ENCODE data around the gene ZNF544.
A peak's percentile ranks its signal among the peaks of the same experiment; 100 is the strongest.

ZNF544 gene

DNA sequence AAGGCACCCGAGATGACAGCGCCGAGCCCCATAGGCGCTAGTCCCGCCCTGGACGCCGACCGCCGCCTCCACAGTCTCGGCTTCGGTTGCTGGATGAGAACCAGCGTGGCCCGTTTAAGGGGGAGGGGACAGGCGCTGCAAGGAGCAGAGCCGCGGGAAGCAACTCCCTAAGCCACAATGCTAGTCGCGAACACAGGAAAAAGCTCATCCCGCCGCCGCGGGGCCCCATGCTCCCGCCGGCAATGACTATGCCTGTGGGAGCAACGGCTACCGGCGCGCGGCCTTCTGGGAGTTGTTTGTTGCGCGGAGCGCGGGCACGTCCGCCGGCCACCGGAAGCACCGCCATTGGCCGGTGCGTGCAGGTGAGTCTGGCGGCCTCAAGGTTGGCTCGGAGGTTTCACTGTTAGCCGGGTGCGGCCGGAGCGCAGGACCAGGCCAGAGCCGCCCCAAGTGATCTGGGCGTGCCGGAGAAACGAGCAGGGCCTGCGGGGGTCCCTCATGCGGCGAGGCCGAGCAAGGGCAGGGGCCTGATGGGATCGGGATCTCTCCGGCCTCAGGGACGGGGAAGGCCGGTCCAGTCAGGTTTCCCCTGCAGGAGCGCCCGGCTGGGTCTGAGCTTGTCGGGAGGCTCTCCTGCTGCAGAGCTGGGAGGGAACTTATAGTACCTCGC, at the start of gene ZNF544:
ZNF544 (plus strand) TSS at position 330 of the 670 bp plus-strand sequence. CDS start 15,110 bp downstream, outside the sequence.
- peak within 1 kb of the TSS; percentile 72 for H3K4me3 ChIP-seq (replicated peaks; ENCODE audit: low read depth, low read length)
- DNase-seq (ENCODE audit: extremely low read depth, low read depth), result peak; percentile 19
- TF ChIP-seq, protein P1, sequence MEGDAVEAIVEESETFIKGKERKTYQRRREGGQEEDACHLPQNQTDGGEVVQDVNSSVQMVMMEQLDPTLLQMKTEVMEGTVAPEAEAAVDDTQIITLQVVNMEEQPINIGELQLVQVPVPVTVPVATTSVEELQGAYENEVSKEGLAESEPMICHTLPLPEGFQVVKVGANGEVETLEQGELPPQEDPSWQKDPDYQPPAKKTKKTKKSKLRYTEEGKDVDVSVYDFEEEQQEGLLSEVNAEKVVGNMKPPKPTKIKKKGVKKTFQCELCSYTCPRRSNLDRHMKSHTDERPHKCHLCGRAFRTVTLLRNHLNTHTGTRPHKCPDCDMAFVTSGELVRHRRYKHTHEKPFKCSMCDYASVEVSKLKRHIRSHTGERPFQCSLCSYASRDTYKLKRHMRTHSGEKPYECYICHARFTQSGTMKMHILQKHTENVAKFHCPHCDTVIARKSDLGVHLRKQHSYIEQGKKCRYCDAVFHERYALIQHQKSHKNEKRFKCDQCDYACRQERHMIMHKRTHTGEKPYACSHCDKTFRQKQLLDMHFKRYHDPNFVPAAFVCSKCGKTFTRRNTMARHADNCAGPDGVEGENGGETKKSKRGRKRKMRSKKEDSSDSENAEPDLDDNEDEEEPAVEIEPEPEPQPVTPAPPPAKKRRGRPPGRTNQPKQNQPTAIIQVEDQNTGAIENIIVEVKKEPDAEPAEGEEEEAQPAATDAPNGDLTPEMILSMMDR (IDR thresholded peaks at IDR 0.05; ENCODE audit: low read depth, low read length, missing control alignments), result peak; percentile 11

DNA sequence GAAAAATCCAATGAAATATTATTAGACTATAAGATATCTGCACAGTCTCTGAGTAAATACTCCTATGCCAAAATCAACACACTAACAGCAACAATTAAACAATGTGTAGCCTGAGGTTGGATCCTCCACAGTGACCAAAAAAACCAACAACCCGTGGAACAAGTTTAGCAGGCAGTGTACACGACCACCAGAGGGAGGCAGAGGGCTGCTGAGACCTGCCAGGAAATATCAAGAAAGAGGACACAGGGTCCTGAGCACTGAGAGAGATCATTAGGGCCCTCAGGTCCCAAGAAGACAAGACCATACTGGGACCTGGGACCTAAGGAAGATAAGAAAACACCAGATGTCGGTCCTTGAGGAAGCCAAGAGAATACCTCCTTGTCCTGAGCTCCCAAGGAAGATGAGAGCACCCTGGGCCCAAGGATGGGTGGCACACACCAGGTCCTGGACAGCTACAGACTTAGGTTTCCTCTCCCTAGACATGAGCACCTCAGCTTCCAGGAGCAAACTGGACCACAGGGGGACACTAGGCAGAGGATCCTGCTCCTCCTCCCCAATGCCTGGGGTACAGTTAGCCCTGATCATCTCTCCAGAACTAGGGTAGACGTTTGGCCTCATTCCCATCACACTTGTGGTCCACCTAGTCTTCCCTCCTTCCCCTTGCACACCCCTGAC, 46.7 kb upstream of the ZNF544 start:
- H3K4me3 ChIP-seq (replicated peaks; ENCODE audit: low read depth, low read length), result peak overlapping the region; percentile 80
- no peak for DNase-seq (ENCODE audit: extremely low read depth, low read depth)
- TF ChIP-seq, protein P1 (IDR thresholded peaks at IDR 0.05; ENCODE audit: low read depth, low read length, missing control alignments), result peak; percentile 60

DNA sequence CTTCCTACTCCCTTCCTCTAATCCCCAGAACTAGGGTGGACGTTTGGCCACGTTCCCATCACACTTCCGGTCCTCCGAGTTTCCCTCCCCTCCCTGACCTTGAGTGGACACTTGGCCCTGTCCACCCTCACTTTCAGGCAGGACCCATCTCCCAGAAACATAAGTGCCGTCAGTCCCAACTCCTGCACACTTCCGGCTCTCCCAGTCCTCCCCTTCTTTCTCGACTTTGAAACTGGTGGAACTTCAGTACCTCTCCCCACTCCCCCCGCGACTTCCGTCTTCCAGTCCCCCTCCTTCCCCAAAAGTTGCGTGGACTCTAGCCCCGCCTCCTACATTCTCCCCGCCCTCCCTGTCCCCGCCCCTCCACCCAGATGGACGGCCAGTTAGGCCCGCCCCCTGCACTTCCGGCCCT, 46.1 kb upstream of the ZNF544 start:
- TF ChIP-seq, protein P1 (IDR thresholded peaks at IDR 0.05; ENCODE audit: low read depth, low read length, missing control alignments), result no peak

DNA sequence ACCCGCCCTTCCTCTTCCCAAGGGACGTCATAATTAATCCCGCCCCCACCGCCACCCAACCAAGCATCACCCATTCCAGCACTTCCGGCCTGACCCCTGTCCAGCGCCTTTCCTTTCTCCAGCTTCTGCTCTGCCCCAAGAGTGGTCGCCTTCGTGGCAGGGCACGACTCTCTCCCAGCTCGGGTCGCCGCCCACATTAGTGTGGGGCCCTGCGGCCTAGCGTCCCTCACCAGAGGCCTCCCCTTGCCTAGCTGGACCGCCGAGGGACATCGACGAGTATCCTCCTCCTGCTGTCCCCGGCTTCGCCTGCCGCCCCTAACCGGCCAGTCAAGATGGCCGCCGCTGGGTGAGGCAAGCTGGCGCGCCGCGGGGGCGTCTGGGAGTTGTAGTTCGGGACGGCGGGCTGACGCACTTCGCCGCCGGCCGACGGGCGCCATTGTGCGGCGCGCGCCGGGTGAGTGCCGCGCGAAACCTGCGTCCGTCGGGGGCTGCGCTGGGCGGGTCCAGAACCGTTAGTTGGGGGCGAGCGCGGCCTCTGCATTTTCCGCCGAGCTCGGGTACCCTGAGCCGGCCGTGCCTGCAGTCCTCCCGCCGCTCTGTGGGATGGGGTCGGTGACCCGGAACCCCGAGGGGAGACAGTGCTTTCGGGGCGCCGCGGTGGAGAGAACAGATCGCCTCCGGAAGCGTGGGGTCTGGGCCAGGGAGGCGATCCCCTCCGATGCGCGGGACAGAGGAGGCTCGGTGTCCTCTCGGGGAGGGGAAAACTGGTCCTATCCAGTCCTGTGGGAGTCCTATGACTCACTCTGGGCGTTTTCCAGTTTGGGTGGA, 45.5 kb upstream of the ZNF544 start, which contains the start of gene ZNF274:
ZNF274 (plus strand) TSS at position 73 of the 828 bp plus-strand sequence. CDS start 905 bp downstream, outside the sequence.
- TF ChIP-seq, protein P1 (IDR thresholded peaks at IDR 0.05; ENCODE audit: low read depth, low read length, missing control alignments), result no peak
- peak; percentile 81 for DNase-seq (ENCODE audit: extremely low read depth, low read depth)
- peak within 1 kb of the TSS; percentile 80 for H3K4me3 ChIP-seq (replicated peaks; ENCODE audit: low read depth, low read length)

More for the DNA sequence above, 46.1 kb upstream of the ZNF544 start:
- DNase-seq (ENCODE audit: extremely low read depth, low read depth), result no peak
- peak overlapping the region; percentile 80 for H3K4me3 ChIP-seq (replicated peaks; ENCODE audit: low read depth, low read length)

DNA sequence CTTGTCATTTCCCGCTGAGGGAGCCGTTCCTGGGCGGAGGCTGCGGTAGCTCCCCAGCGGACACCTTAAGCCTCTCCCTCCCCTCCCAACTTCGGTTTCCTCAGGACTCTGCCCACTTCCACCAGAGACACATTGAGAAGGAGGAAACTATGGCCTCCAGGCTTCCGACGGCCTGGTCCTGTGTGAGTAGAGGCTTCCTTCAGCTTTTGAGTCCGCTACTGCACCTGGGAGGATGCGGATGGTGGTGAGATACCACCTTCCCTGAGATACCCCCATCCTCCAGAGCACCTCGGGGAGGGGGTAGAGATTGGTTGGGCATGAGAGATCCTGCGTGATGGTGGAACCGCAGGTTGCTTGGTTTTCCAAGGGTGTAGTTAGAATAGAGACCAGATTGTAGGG, 44.9 kb upstream of the ZNF544 start:
- TF ChIP-seq, protein P1 (IDR thresholded peaks at IDR 0.05; ENCODE audit: low read depth, low read length, missing control alignments), result no peak
- no peak for DNase-seq (ENCODE audit: extremely low read depth, low read depth)

DNA sequence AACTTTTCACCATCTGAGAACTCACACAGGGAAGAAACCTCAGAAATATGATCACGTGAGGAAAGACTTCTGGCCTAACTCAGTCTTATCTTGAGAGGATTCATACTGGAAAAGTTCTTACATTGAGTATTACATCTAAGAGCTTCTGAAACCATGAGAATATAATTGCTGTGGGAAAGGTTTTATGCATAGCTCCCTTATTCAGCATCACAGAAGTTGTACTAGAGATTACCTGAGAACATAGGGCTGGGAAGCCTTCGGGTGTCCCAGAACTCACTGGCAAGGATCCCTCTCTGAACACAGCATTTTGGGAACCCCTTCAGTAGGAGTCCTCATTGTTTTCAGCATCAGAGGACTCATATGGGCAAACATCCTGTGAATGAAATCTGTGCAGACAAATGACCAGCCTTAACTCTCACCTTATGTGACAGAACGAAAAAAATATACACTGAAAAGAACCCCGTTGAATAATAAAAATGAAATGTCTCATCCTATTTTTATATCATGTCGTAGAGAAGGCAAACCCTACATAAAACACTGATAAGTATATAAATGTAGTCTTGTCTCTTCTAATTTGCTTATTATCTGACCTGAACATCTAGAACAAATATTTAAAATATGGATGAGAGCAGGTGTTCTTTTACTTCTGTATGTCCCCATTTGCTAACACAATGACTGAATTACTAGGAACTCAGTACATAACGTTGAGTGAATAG, 31.7 kb upstream of the ZNF544 start:
- TF ChIP-seq, protein P1 (IDR thresholded peaks at IDR 0.05; ENCODE audit: low read depth, low read length, missing control alignments), result no peak
- H3K4me3 ChIP-seq (replicated peaks; ENCODE audit: low read depth, low read length), result no peak overlapping the region
- DNase-seq (ENCODE audit: extremely low read depth, low read depth), result no peak

More for the DNA sequence above, 44.9 kb upstream of the ZNF544 start:
- H3K4me3 ChIP-seq (replicated peaks; ENCODE audit: low read depth, low read length), result peak overlapping the region; percentile 80

Data from HFF-Myc (cell line).